ENCODE data around the gene RHOF. TPM values are rescaled to one million over a fixed set of nuclear protein-coding genes. Genes with fewer than 3 reads are reported as not detected.
A peak's percentile ranks its signal among the peaks of the same experiment; 100 is the strongest.

Gene RHOF
- total and polyA plus RNA-seq, 2 of the 8 experiments (the other 6 are each of a cell fraction or from before 2014, with no cell fraction given), result 23.8 to 31.9 TPM

- Histone ChIP-seq H3K27me3 (replicated peaks in 1 of 4; ENCODE audit: control insufficient read depth in 3 of 4, extremely low read depth in 1 of 4, insufficient read depth in 3 of 4, low read length in 3 of 4) (no peaks in the 10 kb centered on the region), H3K4me1 (replicated peaks in 1 of 4; ENCODE audit: control insufficient read depth in 3 of 4, insufficient read depth in 4 of 4, low read length in 3 of 4) (peaks cover 7 to 30% (median 24%) of the 10 kb centered on the region in 4 experiments), H2BK12ac (ENCODE audit: low read depth, low read length) (no peak overlapping the region), H3K79me1 (ENCODE audit: low read depth, low read length) (peaks cover 11% of the 10 kb centered on the region), H4K5ac (ENCODE audit: insufficient read length, low read depth, low read length) (no peak overlapping the region), H2AFZ (ENCODE audit: low read length) (no peak overlapping the region), H3K18ac (ENCODE audit: extremely low read depth, low read length) (no peak overlapping the region), H2BK120ac (replicated peaks; ENCODE audit: low read depth, low read length) (no peak overlapping the region), H3K23me2 (ENCODE audit: low read depth, low read length) (peaks cover 20% of the 10 kb centered on the region), H3K4me3 (ENCODE audit: extremely low read depth in 1 of 4, insufficient read depth in 2 of 4, low read depth in 3 of 4, low read length in 4 of 4) (peak overlapping the region in 3 of 4 experiments; percentile 14 to 87 (median 15); a peak in 4 of 8 replicates), H2BK5ac (ENCODE audit: low read depth, low read length) (no peak overlapping the region; the same call in 1 of the 2 replicates), H4K91ac (replicated peaks; ENCODE audit: insufficient read length, low read length) (no peak overlapping the region), H3K9ac (replicated peaks in 1 of 4; ENCODE audit: extremely low read depth in 1 of 4, low read depth in 3 of 4, low read length in 3 of 4) (no peak overlapping the region), H4K8ac (ENCODE audit: extremely low read depth, insufficient read depth, low read length) (no peak overlapping the region), H2AK5ac (ENCODE audit: low read depth, low read length) (no peak overlapping the region), H3K4me2 (ENCODE audit: insufficient read depth in 1 of 2, low read depth in 2 of 2, low read length in 2 of 2) (peak overlapping the region; percentile 61 to 92), H2BK15ac (ENCODE audit: low read length) (0 out of 2 replicates have a peak overlapping the region, but pooled peaks have one; percentile 29), H3K36me3 (ENCODE audit: control insufficient read depth in 2 of 4, insufficient read depth in 4 of 4, low read length in 3 of 4) (peaks cover 0 to 29% (median 13%) of the 10 kb centered on the region in 4 experiments; a peak in 3 of 8 replicates), H3K4ac (replicated peaks; ENCODE audit: insufficient read length, low read depth, low read length) (no peak overlapping the region), H3K14ac (ENCODE audit: insufficient read length) (no peak overlapping the region), H3K27ac (ENCODE audit: low read depth, low read length) (no peak overlapping the region), H3K9me3 (ENCODE audit: insufficient read depth in 2 of 2, low read depth in 1 of 2, low read length in 1 of 2) (no peaks in the 10 kb centered on the region), H4K20me1 (replicated peaks in 1 of 2; ENCODE audit: control insufficient read depth in 1 of 2, insufficient read depth in 2 of 2, low read length in 2 of 2) (peaks cover 2 to 6% of the 10 kb centered on the region in 2 experiments), H3K56ac (replicated peaks; ENCODE audit: insufficient read length, low read depth, low read length) (no peak overlapping the region), H2BK20ac (ENCODE audit: low read length) (no peak overlapping the region), H3K79me2 (ENCODE audit: control insufficient read depth in 1 of 2, insufficient read depth in 2 of 2, low read length in 2 of 2) (peaks cover 0 to 45% of the 10 kb centered on the region in 2 experiments; a peak in 2 of 4 replicates), H3K23ac (ENCODE audit: insufficient read length) (no peak overlapping the region)
- ChIA-PET POLR2A (ENCODE audit: partially characterized antibody) (interaction anchor here (0.6 to 27.9 kb wide), 8 partner anchors 9 to 221 kb away, joined by 3 to 958 read pairs (median 8); partner anchors contain the start of genes RHOF and SETD1B), CTCF (ENCODE audit: partially characterized antibody) (interaction anchor here (0.6 to 12.0 kb wide), 15 partner anchors 9 to 414 kb away, joined by 3 to 363 read pairs (median 4); partner anchors contain the start of gene RHOF)
- DNase-seq (ENCODE audit: low read depth in 1 of 2, low spot score in 2 of 2), result no peak
- FAIRE-seq, result no peak
- WGBS, 2 experiments (ENCODE audit: extremely low coverage in 1 of 2, insufficient coverage in 1 of 2, insufficient read length in 1 of 2, insufficient replicate concordance in 2 of 2, low coverage in 1 of 2, low lambda C conversion rate in 2 of 2, missing lambda C conversion rate in 1 of 2), result 80% methylated on average over 20 of the region's 21 CpGs; no CpG with 5 or more reads in 1 of the 2 experiments
- TF ChIP-seq BACH1 (IDR thresholded peaks at IDR 0.05; ENCODE audit: low read length) (no peak), SAP30 (IDR thresholded peaks at IDR 0.05; ENCODE audit: insufficient read depth, insufficient replicate concordance, low read length) (no peak), RXRA (IDR thresholded peaks at IDR 0.05; ENCODE audit: insufficient read depth, low read depth, low read length) (no peak), RNF2 (IDR thresholded peaks at IDR 0.05; ENCODE audit: borderline replicate concordance, low read depth, low read length, missing control alignments, poor library complexity, severe bottlenecking) (no peak), MAX (IDR thresholded peaks at IDR 0.05) (no peak), SIN3A (conservative IDR thresholded peaks at IDR 0.05 in 1 of 2, IDR thresholded peaks at IDR 0.05 in 1 of 2; ENCODE audit: low read depth in 1 of 2, low read length in 2 of 2) (no peak), NRF1 (IDR thresholded peaks at IDR 0.05; ENCODE audit: low read depth, low read length) (no peak), POLR2A (IDR thresholded peaks at IDR 0.05; ENCODE audit: control extremely low read depth in 1 of 2, low read depth in 2 of 2, low read length in 2 of 2) (no peak), POLR2AphosphoS5 (IDR thresholded peaks at IDR 0.05; ENCODE audit: low read depth, low read length) (no peak), SP4 (IDR thresholded peaks at IDR 0.05; ENCODE audit: low read length) (no peak)
These were observed 13.3 kb upstream of the RHOF start for GRCh38 chr12:121806546-121807423.
